SK-N-SH (cell line): ENCODE data around the gene RPP30. TPM values are rescaled to one million over a fixed set of nuclear protein-coding genes. Genes with fewer than 3 reads are reported as not detected.

Experiments used
- CTCF ChIA-PET: fragments of 300-600, 350-600 bp; formaldehyde crosslinking; extraction: SDS; loops from one replicate; lab custom pipeline; 2021; lab: Yijun Ruan, JAX
- POLR2A ChIA-PET: fragments of 350-600 bp; sonication (Branson Sonifier 250); formaldehyde crosslinking; extraction: SDS; loops from one replicate; lab custom pipeline; 2020; ENCODE audit warnings: antibody characterized with exemption, inconsistent platforms; lab: Yijun Ruan, JAX
- DNase-seq: peaks from one replicate; pipeline ENCODE4 v3.0.0; 2012
- H2AFZ ChIP-seq: fragments of 200-600 bp; sonication (generic); 2 replicates; pipeline ENCODE4 v1.8.1; 2016; ENCODE audit warnings: antibody characterized with exemption, mild to moderate bottlenecking, low read depth
- H3F3A ChIP-seq: fragments of 200-600 bp; sonication (generic); replicated peaks from 2 replicates; pipeline ENCODE3; 2016; ENCODE audit warnings: antibody characterized with exemption, mild to moderate bottlenecking; ENCODE audit not compliant: insufficient read depth
- H3K27ac ChIP-seq, 2 experiments: fragments of 200-500 bp in 1 of 2; fragments of 200-600 bp in 1 of 2; sonication (Bioruptor generic) in 1 of 2; sonication (generic), shearing (Covaris generic) in 1 of 2; 2 replicates each; pipeline versions ENCODE4 v1.5.1 to v1.6.1; 2014 to 2016; ENCODE audit warnings: low read depth in 2 of 2, inconsistent platforms in 1 of 2, low read length in 1 of 2, mild to moderate bottlenecking in 1 of 2, mixed read lengths in 1 of 2
- H3K27me3 ChIP-seq: fragments of 200-600 bp; sonication (generic), shearing (Covaris generic); 2 replicates; pipeline ENCODE4 v1.6.1; 2016; ENCODE audit warnings: mixed run types; ENCODE audit not compliant: insufficient read depth
- H3K36me3 ChIP-seq, 2 experiments: fragments of 200-500 bp in 1 of 2; fragments of 200-600 bp in 1 of 2; sonication (Bioruptor generic) in 1 of 2; sonication (generic) in 1 of 2; replicated peaks in 1 of 2; 2 replicates each; pipeline versions ENCODE3 to v1.5.1; 2014 to 2016; ENCODE audit warnings: low read length in 1 of 2, mild to moderate bottlenecking in 1 of 2; ENCODE audit not compliant: insufficient read depth in 2 of 2, control insufficient read depth in 1 of 2
- H3K4me1 ChIP-seq, 2 experiments: fragments of 200-500 bp in 1 of 2; fragments of 200-600 bp in 1 of 2; sonication (Bioruptor generic) in 1 of 2; sonication (generic), shearing (Covaris generic) in 1 of 2; 2 replicates each; pipeline versions ENCODE4 v1.5.1 to v1.6.1; 2014 to 2016; ENCODE audit warnings: low read depth in 1 of 2, low read length in 1 of 2, mixed run types in 1 of 2; ENCODE audit not compliant: insufficient read depth in 2 of 2, control insufficient read depth in 1 of 2
- H3K4me2 ChIP-seq: fragments of 200-600 bp; sonication (generic), shearing (Covaris generic); 2 replicates; pipeline ENCODE4 v1.6.1; 2017; ENCODE audit warnings: mixed run types
- H3K4me3 ChIP-seq, 2 experiments: fragments of 200-500 bp in 1 of 2; fragments of 200-600 bp in 1 of 2; sonication (Bioruptor generic) in 1 of 2; sonication (generic), shearing (Covaris generic) in 1 of 2; 2 replicates each; pipeline versions ENCODE4 v1.5.1 to v1.8.1; 2014 to 2016; ENCODE audit warnings: low read depth in 2 of 2, inconsistent platforms in 1 of 2, low read length in 1 of 2, mild to moderate bottlenecking in 1 of 2, mixed read lengths in 1 of 2, moderate library complexity in 1 of 2
- H3K79me2 ChIP-seq: fragments of 200-600 bp; sonication (generic); 2 replicates; pipeline ENCODE4 v1.8.1; 2017; ENCODE audit warnings: mild to moderate bottlenecking; ENCODE audit not compliant: insufficient read depth
- H3K9ac ChIP-seq: fragments of 200-600 bp; sonication (generic); 2 replicates; pipeline ENCODE4 v1.6.1; 2017; ENCODE audit warnings: mixed run types
- H3K9me2 ChIP-seq: fragments of 200-600 bp; sonication (generic); 2 replicates; pipeline ENCODE4 v1.6.1; 2017; ENCODE audit warnings: mixed run types
- H3K9me3 ChIP-seq: fragments of 200-600 bp; sonication (generic); 2 replicates; pipeline ENCODE4 v1.6.1; 2017; ENCODE audit warnings: mixed run types, mild to moderate bottlenecking, moderate library complexity
- H4K20me1 ChIP-seq: fragments of 200-600 bp; sonication (generic); 2 replicates; pipeline ENCODE4 v1.6.1; 2017; ENCODE audit warnings: mild to moderate bottlenecking, mixed run types; ENCODE audit not compliant: insufficient read depth
- CTCF ChIP-seq: fragments of 200-600 bp; sonication (generic); IDR thresholded peaks from 2 replicates; pipeline ENCODE4 v1.6.1; 2017; ENCODE audit warnings: antibody characterized with exemption, mild to moderate bottlenecking, moderate library complexity
- ELF1 ChIP-seq: IDR thresholded peaks from 2 replicates; pipeline ENCODE4 v1.4.0; 2012
- FOSL2 ChIP-seq: IDR thresholded peaks from 2 replicates; pipeline ENCODE4 v1.4.0; 2012; ENCODE audit warnings: low read depth, mild to moderate bottlenecking, moderate library complexity, borderline replicate concordance
- GABPA ChIP-seq: IDR thresholded peaks from 2 replicates; pipeline ENCODE4 v1.4.0; 2012; ENCODE audit warnings: low read depth, mild to moderate bottlenecking
- IRF3 ChIP-seq: fragments of 150-350 bp; IDR thresholded peaks from 2 replicates; pipeline ENCODE4 v1.6.1; 2016; ENCODE audit warnings: mild to moderate bottlenecking, low read depth, low read length
- MAX ChIP-seq: IDR thresholded peaks from 2 replicates; pipeline ENCODE4 v1.4.0; 2012; ENCODE audit warnings: low read depth
- NFIC ChIP-seq: IDR thresholded peaks from 2 replicates; pipeline ENCODE4 v1.4.0; 2012; ENCODE audit warnings: borderline replicate concordance
- NRF1 ChIP-seq: IDR thresholded peaks from 2 replicates; pipeline ENCODE4 v1.6.1; 2012; ENCODE audit warnings: low read depth, mild to moderate bottlenecking, low read length
- POLR2AphosphoS5 ChIP-seq: IDR thresholded peaks from 2 replicates; pipeline ENCODE4 v1.6.1; 2012; ENCODE audit warnings: low read depth, low read length
- RAD21 ChIP-seq: IDR thresholded peaks from 2 replicates; pipeline ENCODE4 v1.6.1; 2012; ENCODE audit warnings: mild to moderate bottlenecking, low read length
- RCOR1 ChIP-seq: fragments of 150-350 bp; IDR thresholded peaks from 2 replicates; pipeline ENCODE4 v1.6.1; 2017; ENCODE audit warnings: antibody characterized with exemption, low read length
- REST ChIP-seq: IDR thresholded peaks from 2 replicates; pipeline ENCODE4 v1.6.1; 2012; ENCODE audit warnings: mild to moderate bottlenecking, low read depth, low read length, moderate library complexity
- RFX5 ChIP-seq: IDR thresholded peaks from 2 replicates; pipeline ENCODE4 v1.6.1; 2012; ENCODE audit warnings: mild to moderate bottlenecking, improper control_type of control experiment, low read length
- SIN3A ChIP-seq: IDR thresholded peaks from 2 replicates; pipeline ENCODE4 v1.6.1; 2012; ENCODE audit warnings: low read depth, mild to moderate bottlenecking, low read length, moderate library complexity, borderline replicate concordance
- TCF12 ChIP-seq: IDR thresholded peaks from 2 replicates; pipeline ENCODE4 v1.4.0; 2012
- TEAD4 ChIP-seq: IDR thresholded peaks from 2 replicates; pipeline ENCODE4 v1.4.0; 2012; ENCODE audit warnings: mild to moderate bottlenecking, borderline replicate concordance; ENCODE audit not compliant: insufficient read depth
- YY1 ChIP-seq: IDR thresholded peaks from 2 replicates; pipeline ENCODE4 v1.4.0; 2012; ENCODE audit warnings: low read depth, mild to moderate bottlenecking
- WGBS: methylation state at CpG from one replicate; pipeline ENCODE4 v1.1.6; 2017; ENCODE audit warnings: low lambda C conversion rate; 5-methylcytosine and 5-hydroxymethylcytosine counted together
- polyA plus RNA-seq, 3 experiments: library from polyadenylated mRNA; depleted of rRNA; stranded (reverse); fragments of >200 nt; gene quantifications; 2 replicates each; pipeline ENCODE4 v1.2.3, GENCODE V29; 2012

Gene RPP30
- polyA plus RNA-seq, 1 of the 3 experiments (the other 2 are of a cell fraction): 16.7 TPM

GRCh38 chr10:90905925-90906324 is 34.2 kb downstream of the RPP30 start:
- Histone ChIP-seq H3K4me3 (no peak overlapping the region), H3K79me2 (no peaks in the 10 kb centered on the region), H3F3A (peaks cover 7% of the 10 kb centered on the region)
- no peak for DNase-seq
- CTCF ChIA-PET: no interaction called here
- TF ChIP-seq RAD21 (no peak), IRF3 (no peak), FOSL2 (no peak), TEAD4 (no peak), NRF1 (no peak), TCF12 (no peak), GABPA (no peak), CTCF (no peak), MAX (no peak), RFX5 (no peak), NFIC (no peak), YY1 (no peak)
- TF ChIP-seq, all 33 proteins: peak for 0
- Histone ChIP-seq H3K4me1 (no peaks in the 10 kb centered on the region), H3K36me3 (peaks cover 16 to 25% of the 10 kb centered on the region in 2 experiments), H4K20me1 (no peaks in the 10 kb centered on the region), H3K9me3 (no peaks in the 10 kb centered on the region), H2AFZ (no peak overlapping the region), H3K9ac (no peak overlapping the region), H3K4me2 (no peak overlapping the region), H3K27ac (no peak overlapping the region), H3K9me2 (no peaks in the 10 kb centered on the region), H3K27me3 (no peaks in the 10 kb centered on the region)
- POLR2A ChIA-PET: no interaction called here
- 81% methylated on average over 1 of the region's 1 CpG for WGBS

- Histone ChIP-seq H3K9ac (no peak overlapping the region), H3F3A (peaks cover 12% of the 10 kb centered on the region)
- TF ChIP-seq POLR2AphosphoS5: no peak
- TF ChIP-seq REST: no peak
- no peak for TF ChIP-seq TEAD4
- TF ChIP-seq NRF1: no peak
- TF ChIP-seq SIN3A: no peak
- TF ChIP-seq RCOR1: no peak
- TF ChIP-seq ELF1: no peak
- TF ChIP-seq, all 33 proteins: peak for 0
- no peaks in the 10 kb centered on the region for H3K9me2 ChIP-seq
- no peaks in the 10 kb centered on the region for H3K9me3 ChIP-seq
- ChIA-PET CTCF (no interaction called here), POLR2A (no interaction called here)
- no peaks in the 10 kb centered on the region for H3K27me3 ChIP-seq
- H3K27ac ChIP-seq: no peak overlapping the region
- H3K4me1 ChIP-seq: no peaks in the 10 kb centered on the region; a peak in 1 of 4 replicates
- no peak overlapping the region for H3K4me3 ChIP-seq
- 90% methylated on average over 1 of the region's 1 CpG for WGBS
- no peak overlapping the region for H2AFZ ChIP-seq
- H3K79me2 ChIP-seq: no peaks in the 10 kb centered on the region
- peaks cover 16 to 20% of the 10 kb centered on the region in 2 experiments for H3K36me3 ChIP-seq
- DNase-seq: no peak
- no peak overlapping the region for H3K4me2 ChIP-seq
- no peaks in the 10 kb centered on the region for H4K20me1 ChIP-seq
Observed at GRCh38 chr10:90906596-90906995, 34.8 kb downstream of the RPP30 start.
